Measurements from ENCODE around the gene SPATA31E1. TPM values are rescaled to one million over a fixed set of nuclear protein-coding genes. Genes with fewer than 3 reads are reported as not detected.

The SPATA31E1 gene
- total RNA-seq, 2 experiments from 2014 or later = not detected

DNA sequence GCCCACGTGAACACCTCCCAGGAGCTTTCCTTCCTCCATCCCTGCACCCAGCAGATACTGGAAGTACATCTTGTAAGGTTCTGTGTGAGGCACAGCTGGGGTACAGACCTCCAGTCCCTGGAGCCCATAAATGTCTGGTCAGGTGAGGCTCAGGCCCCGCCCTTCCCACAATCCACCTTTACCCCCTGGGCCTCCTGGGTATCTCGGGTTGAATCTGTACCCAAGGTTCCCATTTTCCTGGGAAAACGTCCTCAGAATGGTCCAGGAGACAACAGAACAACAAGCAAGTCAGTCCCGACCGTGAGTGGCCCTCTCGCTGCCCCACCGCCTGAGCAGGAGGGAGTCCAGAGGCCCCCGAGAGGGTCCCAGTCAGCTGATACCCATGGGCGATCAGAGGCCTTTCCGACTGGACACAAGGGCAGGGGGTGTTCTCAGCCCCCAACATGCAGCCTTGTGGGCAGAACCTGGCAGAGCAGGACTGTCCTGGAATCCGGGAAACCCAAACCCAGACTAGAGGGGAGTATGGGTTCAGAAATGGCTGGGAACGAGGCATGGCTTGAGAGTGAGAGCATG, 4.3 kb downstream of the SPATA31E1 start:
- H3K4me1 ChIP-seq (ENCODE audit: insufficient read depth, low read length) = no peaks in the 10 kb centered on the region
- Mint-ChIP-seq H3K36me3 (ENCODE audit: low read depth) (no peaks in the 10 kb centered on the region), H3K9me3 (no peaks in the 10 kb centered on the region), H3K27ac (no peak overlapping the region), H3K27me3 (no peaks in the 10 kb centered on the region), H3K4me1 (ENCODE audit: low read depth) (no peaks in the 10 kb centered on the region), H3K4me3 (no peak overlapping the region)
- DNase-seq (no peak), ATAC-seq (ENCODE audit: poor library complexity) (no peak)
- H3K4me3 ChIP-seq (ENCODE audit: low read length) = no peak overlapping the region
- H3K36me3 ChIP-seq (ENCODE audit: insufficient read depth, low read length) = no peaks in the 10 kb centered on the region
- H3K27ac ChIP-seq (ENCODE audit: low read depth in 1 of 2, low read length in 2 of 2) = no peak overlapping the region
- no peaks in the 10 kb centered on the region for H3K27me3 ChIP-seq (ENCODE audit: control insufficient read depth in 1 of 2, insufficient read depth in 2 of 2, low read length in 2 of 2)
- H3K9me3 ChIP-seq (ENCODE audit: control insufficient read depth in 1 of 2, insufficient read depth in 1 of 2, low read length in 2 of 2) = no peaks in the 10 kb centered on the region
- TF ChIP-seq, protein P1, sequence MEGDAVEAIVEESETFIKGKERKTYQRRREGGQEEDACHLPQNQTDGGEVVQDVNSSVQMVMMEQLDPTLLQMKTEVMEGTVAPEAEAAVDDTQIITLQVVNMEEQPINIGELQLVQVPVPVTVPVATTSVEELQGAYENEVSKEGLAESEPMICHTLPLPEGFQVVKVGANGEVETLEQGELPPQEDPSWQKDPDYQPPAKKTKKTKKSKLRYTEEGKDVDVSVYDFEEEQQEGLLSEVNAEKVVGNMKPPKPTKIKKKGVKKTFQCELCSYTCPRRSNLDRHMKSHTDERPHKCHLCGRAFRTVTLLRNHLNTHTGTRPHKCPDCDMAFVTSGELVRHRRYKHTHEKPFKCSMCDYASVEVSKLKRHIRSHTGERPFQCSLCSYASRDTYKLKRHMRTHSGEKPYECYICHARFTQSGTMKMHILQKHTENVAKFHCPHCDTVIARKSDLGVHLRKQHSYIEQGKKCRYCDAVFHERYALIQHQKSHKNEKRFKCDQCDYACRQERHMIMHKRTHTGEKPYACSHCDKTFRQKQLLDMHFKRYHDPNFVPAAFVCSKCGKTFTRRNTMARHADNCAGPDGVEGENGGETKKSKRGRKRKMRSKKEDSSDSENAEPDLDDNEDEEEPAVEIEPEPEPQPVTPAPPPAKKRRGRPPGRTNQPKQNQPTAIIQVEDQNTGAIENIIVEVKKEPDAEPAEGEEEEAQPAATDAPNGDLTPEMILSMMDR (IDR thresholded peaks at IDR 0.05) = no peak
- POLR2A ChIA-PET = no interaction called here
- CTCF ChIA-PET = no interaction called here
- intact Hi-C loops (cut with DNase I, micrococcal nuclease) = no loop called here

DNA sequence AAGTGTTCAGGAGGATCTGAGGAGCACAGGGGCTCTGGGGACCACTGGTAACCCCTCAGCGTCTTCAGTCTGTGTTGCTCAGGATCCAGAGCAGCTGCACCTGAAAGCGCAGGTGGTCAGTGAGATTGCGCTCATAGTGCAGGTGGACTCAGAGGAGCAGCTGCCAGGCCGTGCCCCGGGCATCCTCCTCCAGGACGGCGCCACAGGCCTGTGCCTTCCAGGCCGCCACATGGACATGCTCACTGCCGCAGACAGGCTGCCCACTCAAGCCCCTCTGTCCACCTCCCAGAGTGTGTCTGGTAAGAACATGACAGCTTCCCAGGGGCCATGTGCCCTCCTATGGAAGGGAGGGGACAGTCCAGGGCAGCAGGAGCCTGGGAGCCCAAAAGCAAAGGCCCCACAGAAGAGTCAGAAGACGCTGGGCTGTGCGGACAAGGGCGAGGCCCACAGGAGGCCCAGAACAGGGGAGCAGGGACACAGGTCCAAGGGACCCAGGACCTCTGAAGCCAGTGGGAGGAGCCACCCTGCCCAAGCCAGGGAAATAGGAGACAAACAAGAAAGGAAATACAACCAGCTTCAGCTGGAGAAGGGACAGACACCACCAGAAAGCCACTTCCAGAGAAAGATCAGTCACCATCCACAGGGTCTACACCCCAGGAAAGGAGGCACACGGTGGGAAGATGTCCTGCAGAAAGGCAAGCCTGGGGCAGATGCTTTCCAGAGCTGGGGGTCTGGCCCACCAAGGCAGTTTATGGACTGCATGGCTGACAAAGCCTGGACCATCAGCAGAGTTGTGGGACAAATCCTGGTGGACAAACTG, 5.2 kb downstream of the SPATA31E1 start:
- no peaks in the 10 kb centered on the region for H3K36me3 Mint-ChIP-seq (ENCODE audit: low read depth)
- intact Hi-C loops (cut with DNase I, micrococcal nuclease) = no loop called here

DNA sequence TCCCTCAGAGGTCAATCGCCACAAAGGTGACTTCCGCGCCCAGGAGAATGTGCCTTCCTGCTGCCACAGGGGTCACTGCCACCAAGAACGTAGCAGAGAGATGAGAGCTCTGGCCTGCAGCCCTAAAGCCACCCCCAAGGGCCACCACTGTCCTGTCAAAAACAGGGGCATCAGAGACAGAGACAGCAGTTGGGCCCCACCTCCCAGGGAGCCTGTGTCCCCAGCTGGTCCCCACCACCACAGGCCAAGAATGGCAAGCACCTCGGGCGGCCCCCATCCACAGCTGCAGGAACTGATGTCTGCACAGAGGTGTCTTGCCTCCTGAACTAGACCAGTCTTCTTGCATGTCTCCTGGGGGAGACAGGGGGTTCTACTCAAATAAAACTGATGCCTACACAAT, 5.8 kb downstream of the SPATA31E1 start:
- Histone ChIP-seq H3K36me3 (ENCODE audit: insufficient read depth, low read length) (no peaks in the 10 kb centered on the region), H3K9me3 (ENCODE audit: control insufficient read depth in 1 of 2, insufficient read depth in 1 of 2, low read length in 2 of 2) (no peaks in the 10 kb centered on the region), H3K27me3 (ENCODE audit: control insufficient read depth in 1 of 2, insufficient read depth in 2 of 2, low read length in 2 of 2) (no peaks in the 10 kb centered on the region), H3K27ac (ENCODE audit: low read depth in 1 of 2, low read length in 2 of 2) (no peak overlapping the region), H3K4me1 (ENCODE audit: insufficient read depth, low read length) (no peaks in the 10 kb centered on the region), H3K4me3 (ENCODE audit: low read length) (no peak overlapping the region)
- no peaks in the 10 kb centered on the region for H3K9me3 Mint-ChIP-seq
- no peak overlapping the region for H3K27ac Mint-ChIP-seq
- TF ChIP-seq, protein P1 (IDR thresholded peaks at IDR 0.05) = no peak
- CTCF ChIA-PET = no interaction called here
- DNase-seq = no peak
- no peaks in the 10 kb centered on the region for H3K36me3 Mint-ChIP-seq (ENCODE audit: low read depth)
- POLR2A ChIA-PET = no interaction called here
- no peaks in the 10 kb centered on the region for H3K27me3 Mint-ChIP-seq
- H3K4me3 Mint-ChIP-seq = no peak overlapping the region
- no peaks in the 10 kb centered on the region for H3K4me1 Mint-ChIP-seq (ENCODE audit: low read depth)
- intact Hi-C loops (cut with DNase I, micrococcal nuclease) = no loop called here
- ATAC-seq (ENCODE audit: poor library complexity) = no peak

More for the DNA sequence above, 5.2 kb downstream of the SPATA31E1 start:
- no peaks in the 10 kb centered on the region for H3K4me1 Mint-ChIP-seq (ENCODE audit: low read depth)
- DNase-seq (no peak), ATAC-seq (ENCODE audit: poor library complexity) (no peak)
- H3K4me3 Mint-ChIP-seq = no peak overlapping the region
- TF ChIP-seq, protein P1 (IDR thresholded peaks at IDR 0.05) = no peak
- H3K9me3 Mint-ChIP-seq = no peaks in the 10 kb centered on the region
- no peaks in the 10 kb centered on the region for H3K27me3 Mint-ChIP-seq
- H3K9me3 ChIP-seq (ENCODE audit: control insufficient read depth in 1 of 2, insufficient read depth in 1 of 2, low read length in 2 of 2) = no peaks in the 10 kb centered on the region
- no peak overlapping the region for H3K4me3 ChIP-seq (ENCODE audit: low read length)
- H3K4me1 ChIP-seq (ENCODE audit: insufficient read depth, low read length) = no peaks in the 10 kb centered on the region
- no peaks in the 10 kb centered on the region for H3K27me3 ChIP-seq (ENCODE audit: control insufficient read depth in 1 of 2, insufficient read depth in 2 of 2, low read length in 2 of 2)
- H3K27ac ChIP-seq (ENCODE audit: low read depth in 1 of 2, low read length in 2 of 2) = no peak overlapping the region
- CTCF ChIA-PET = no interaction called here
- H3K27ac Mint-ChIP-seq = no peak overlapping the region
- POLR2A ChIA-PET = no interaction called here
- no peaks in the 10 kb centered on the region for H3K36me3 ChIP-seq (ENCODE audit: insufficient read depth, low read length)

Measured in CD4-positive, alpha-beta T cell (primary cell).